Cerebellar nuclear complex (tissue), 1 donor: ENCODE data around the gene ZKSCAN8.
"Not testable (repeated sequence)": the region's sequence is repeated elsewhere in the genome, so short reads cannot be mapped to it uniquely, and the experiment has no call there.

ENCODE experiments used
- DNase-seq, 2 experiments: peaks; one replicate each; lab custom pipeline; 2025; lab: John Stamatoyannopoulos, UW

Gene ZKSCAN8

GRCh38 chr6:28141500-28142329 is at the start of gene ZKSCAN8:
ZKSCAN8 (plus strand) TSS chr6:28141883; CDS start chr6:28148408, 6,525 bp downstream.
- DNase-seq = peak; percentile 60 to 78

GRCh38 chr6:28102222-28102621 is 39.5 kb upstream of the ZKSCAN8 start:
- not testable (repeated sequence) for DNase-seq

GRCh38 chr6:28102699-28103098 is 39.0 kb upstream of the ZKSCAN8 start:
- DNase-seq = not testable (repeated sequence)

- peak in 1 of 2 experiments; percentile 65 for DNase-seq
Measured at GRCh38 chr6:28104392-28105244, 37.1 kb upstream of the ZKSCAN8 start.

- no peak for DNase-seq
Measured at GRCh38 chr6:28105245-28105639, 36.4 kb upstream of the ZKSCAN8 start.

GRCh38 chr6:28107506-28107905 is 34.2 kb upstream of the ZKSCAN8 start:
- no peak for DNase-seq

GRCh38 chr6:28111964-28112363 is 29.7 kb upstream of the ZKSCAN8 start:
- no peak for DNase-seq

- DNase-seq = no peak
Measured at GRCh38 chr6:28115799-28116198, 25.9 kb upstream of the ZKSCAN8 start.

- DNase-seq = no peak
Measured at GRCh38 chr6:28117386-28118050, 24.2 kb upstream of the ZKSCAN8 start.

- DNase-seq = no peak
Measured at GRCh38 chr6:28118217-28118616, 23.5 kb upstream of the ZKSCAN8 start.

GRCh38 chr6:28121876-28122275 is 19.8 kb upstream of the ZKSCAN8 start:
- no peak for DNase-seq

GRCh38 chr6:28122283-28122682 is 19.4 kb upstream of the ZKSCAN8 start:
- DNase-seq = not testable (repeated sequence)

- DNase-seq = peak in 1 of 2 experiments; percentile 75
Measured at GRCh38 chr6:28124350-28124970, 17.2 kb upstream of the ZKSCAN8 start, which contains the start of gene ZSCAN16. ZSCAN16 (plus strand) TSS chr6:28124609; CDS start chr6:28125444, 835 bp downstream.

GRCh38 chr6:28124971-28125353 is 16.7 kb upstream of the ZKSCAN8 start:
- DNase-seq = no peak

GRCh38 chr6:28125401-28125800 is 16.3 kb upstream of the ZKSCAN8 start:
- no peak for DNase-seq

- no peak for DNase-seq
Measured at GRCh38 chr6:28134015-28134414, 7.7 kb upstream of the ZKSCAN8 start.

- DNase-seq = no peak
Measured at GRCh38 chr6:28134716-28135115, 7.0 kb upstream of the ZKSCAN8 start.

- DNase-seq = no peak
Measured at GRCh38 chr6:28135393-28135792, 6.3 kb upstream of the ZKSCAN8 start.

- DNase-seq = peak in 1 of 2 experiments; percentile 74
Measured at GRCh38 chr6:28136585-28137504, 4.8 kb upstream of the ZKSCAN8 start.

- no peak for DNase-seq
Measured at GRCh38 chr6:28137505-28137981, 4.1 kb upstream of the ZKSCAN8 start.
